ENCODE results near the gene TFEB. TPM values are rescaled to one million over a fixed set of nuclear protein-coding genes. Genes with fewer than 3 reads are reported as not detected.

The TFEB gene
- total RNA-seq, 3 donors from 2014 or later (not counting 1 experiment from before 2014, with no cell fraction given): 56.0 to 66.7 (median 66.2) TPM

DNA sequence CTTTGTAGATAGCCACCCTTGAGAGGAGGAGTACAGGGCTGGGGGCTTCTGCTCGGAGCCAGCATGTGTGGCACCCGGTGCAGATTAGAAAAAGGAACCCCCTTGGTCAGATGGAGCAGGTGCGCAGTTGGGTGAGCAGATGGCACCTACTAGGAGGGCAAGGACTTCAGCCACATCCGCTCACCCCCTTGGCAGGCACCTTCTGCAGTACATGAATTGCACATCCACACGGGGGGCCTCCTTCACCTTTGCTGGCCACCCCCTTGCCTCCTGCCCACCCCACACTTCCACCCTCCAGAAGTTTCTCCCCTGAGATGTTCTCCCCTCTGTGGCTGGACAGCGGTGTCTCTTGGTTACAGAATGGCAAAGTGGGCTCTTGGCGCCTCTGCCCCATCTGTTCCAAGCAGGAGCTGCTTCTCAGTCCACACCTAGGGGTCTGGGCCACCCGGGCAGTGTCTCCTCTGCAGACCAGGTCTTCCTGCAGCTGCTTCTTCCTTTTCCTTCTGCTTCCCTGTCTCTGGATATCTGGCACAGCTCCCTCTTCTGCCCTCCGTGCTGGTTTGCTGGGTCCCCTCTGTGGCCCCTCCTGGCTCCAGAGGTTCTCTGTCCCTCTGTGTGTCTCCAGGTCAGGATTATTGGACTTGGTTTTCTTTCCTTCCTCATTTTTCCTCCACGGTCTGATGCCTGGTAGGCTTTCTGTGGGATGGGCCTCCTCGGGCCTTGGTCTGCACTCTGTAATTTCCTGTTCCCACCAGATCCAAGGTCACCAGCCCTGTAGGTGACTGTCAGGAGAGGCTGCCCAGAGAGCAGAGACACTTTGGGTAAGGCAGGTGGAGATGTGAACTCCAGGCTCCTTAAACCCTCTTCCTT is 93.1 kb downstream of the TFEB start:
- Histone ChIP-seq H3K4me3 (ENCODE audit: low read length) (no peak overlapping the region), H3K4me1 (ENCODE audit: control insufficient read depth, insufficient read depth, low read length) (peaks cover 8% of the 10 kb centered on the region), H3K27ac (ENCODE audit: low read length) (no peak overlapping the region), H3K9me3 (ENCODE audit: control insufficient read depth, insufficient read depth, low read length) (no peaks in the 10 kb centered on the region), H3K27me3 (ENCODE audit: control insufficient read depth, insufficient read depth, low read length) (peaks cover 19% of the 10 kb centered on the region), H3K36me3 (ENCODE audit: control insufficient read depth, insufficient read depth, low read length) (no peaks in the 10 kb centered on the region)
- no peak for ATAC-seq
- Mint-ChIP-seq H3K4me1 (peaks cover 0 to 9% of the 10 kb centered on the region in 2 donors), H3K27ac (no peak overlapping the region), H3K4me3 (no peak overlapping the region), H3K27me3 (ENCODE audit: low read depth in 2 of 2) (peaks cover 32 to 54% of the 10 kb centered on the region in 2 donors), H3K36me3 (no peaks in the 10 kb centered on the region), H3K9me3 (no peaks in the 10 kb centered on the region)
- 74% methylated on average over 11 of the region's 11 CpGs for WGBS (ENCODE audit: insufficient coverage)
- intact Hi-C loops (cut with micrococcal nuclease): no loop called here
- TF ChIP-seq, protein P1, sequence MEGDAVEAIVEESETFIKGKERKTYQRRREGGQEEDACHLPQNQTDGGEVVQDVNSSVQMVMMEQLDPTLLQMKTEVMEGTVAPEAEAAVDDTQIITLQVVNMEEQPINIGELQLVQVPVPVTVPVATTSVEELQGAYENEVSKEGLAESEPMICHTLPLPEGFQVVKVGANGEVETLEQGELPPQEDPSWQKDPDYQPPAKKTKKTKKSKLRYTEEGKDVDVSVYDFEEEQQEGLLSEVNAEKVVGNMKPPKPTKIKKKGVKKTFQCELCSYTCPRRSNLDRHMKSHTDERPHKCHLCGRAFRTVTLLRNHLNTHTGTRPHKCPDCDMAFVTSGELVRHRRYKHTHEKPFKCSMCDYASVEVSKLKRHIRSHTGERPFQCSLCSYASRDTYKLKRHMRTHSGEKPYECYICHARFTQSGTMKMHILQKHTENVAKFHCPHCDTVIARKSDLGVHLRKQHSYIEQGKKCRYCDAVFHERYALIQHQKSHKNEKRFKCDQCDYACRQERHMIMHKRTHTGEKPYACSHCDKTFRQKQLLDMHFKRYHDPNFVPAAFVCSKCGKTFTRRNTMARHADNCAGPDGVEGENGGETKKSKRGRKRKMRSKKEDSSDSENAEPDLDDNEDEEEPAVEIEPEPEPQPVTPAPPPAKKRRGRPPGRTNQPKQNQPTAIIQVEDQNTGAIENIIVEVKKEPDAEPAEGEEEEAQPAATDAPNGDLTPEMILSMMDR (IDR thresholded peaks at IDR 0.05): no peak
- DNase-seq: no peak

DNA sequence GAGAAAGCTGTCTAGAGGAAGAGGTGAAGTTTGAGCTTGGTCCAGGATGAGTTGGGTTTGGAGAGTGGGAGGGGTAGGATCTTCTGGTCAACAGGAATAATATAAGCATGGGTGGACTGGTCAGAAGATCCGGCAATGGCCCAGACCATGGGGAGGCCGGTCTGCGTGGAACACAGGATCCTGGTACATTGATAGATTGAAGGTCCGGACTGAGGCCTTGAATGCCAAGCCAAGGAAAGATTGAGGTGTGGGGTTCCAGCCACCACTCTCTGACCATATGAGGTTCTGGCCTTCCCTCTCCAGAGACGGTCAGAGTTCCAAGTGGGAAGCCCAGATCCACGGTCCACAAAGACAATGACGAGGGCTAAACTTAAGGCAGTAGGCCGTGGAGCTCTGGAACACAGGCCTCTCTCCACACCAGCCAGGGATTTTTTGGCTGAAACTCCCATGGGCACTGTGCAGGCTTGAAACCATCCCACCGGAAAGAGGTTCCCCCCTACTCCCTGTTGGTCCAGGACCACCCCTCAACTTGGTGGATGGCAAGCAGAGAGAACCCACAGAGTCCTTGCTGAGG is 94.0 kb downstream of the TFEB start:
- no peaks in the 10 kb centered on the region for H3K9me3 ChIP-seq (ENCODE audit: control insufficient read depth, insufficient read depth, low read length)
- H3K27me3 ChIP-seq (ENCODE audit: control insufficient read depth, insufficient read depth, low read length): peaks cover 25% of the 10 kb centered on the region
- H3K27ac ChIP-seq (ENCODE audit: low read length): no peak overlapping the region
- Mint-ChIP-seq H3K4me1 (peaks cover 0 to 9% of the 10 kb centered on the region in 2 donors), H3K36me3 (no peaks in the 10 kb centered on the region), H3K27me3 (ENCODE audit: low read depth in 2 of 2) (peaks cover 36 to 58% of the 10 kb centered on the region in 2 donors), H3K9me3 (no peaks in the 10 kb centered on the region), H3K4me3 (no peak overlapping the region), H3K27ac (no peak overlapping the region)
- H3K4me3 ChIP-seq (ENCODE audit: low read length): no peak overlapping the region
- H3K4me1 ChIP-seq (ENCODE audit: control insufficient read depth, insufficient read depth, low read length): peaks cover 10% of the 10 kb centered on the region
- 83% methylated on average over 9 of the region's 9 CpGs for WGBS (ENCODE audit: insufficient coverage)
- ATAC-seq: no peak
- H3K36me3 ChIP-seq (ENCODE audit: control insufficient read depth, insufficient read depth, low read length): no peaks in the 10 kb centered on the region
- DNase-seq: no peak
- TF ChIP-seq, protein P1 (IDR thresholded peaks at IDR 0.05): no peak
- intact Hi-C loops (cut with micrococcal nuclease): no loop called here

DNA sequence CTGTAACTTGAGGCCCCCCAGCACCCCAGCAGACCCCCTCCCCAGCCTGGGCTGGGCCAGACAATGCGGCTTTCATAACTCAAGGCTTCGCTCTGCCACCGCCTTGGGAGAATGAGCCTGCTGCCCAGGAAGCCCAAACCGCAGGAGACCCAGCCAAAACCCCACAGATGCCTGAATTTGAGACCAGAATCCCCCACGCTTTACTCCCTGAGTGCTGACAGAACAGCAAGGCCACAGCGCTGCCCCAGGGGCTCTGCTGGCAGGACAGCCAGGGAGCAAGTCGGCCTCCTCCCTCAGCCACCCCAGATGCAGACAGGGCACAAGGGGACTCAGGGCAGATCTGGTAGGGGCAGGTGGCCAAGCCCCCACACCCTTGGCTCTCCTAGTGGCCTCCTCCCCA is 95.0 kb downstream of the TFEB start:
- Mint-ChIP-seq H3K36me3 (no peaks in the 10 kb centered on the region), H3K27me3 (ENCODE audit: low read depth in 2 of 2) (peaks cover 41 to 57% of the 10 kb centered on the region in 2 donors), H3K4me1 (peaks cover 0 to 10% of the 10 kb centered on the region in 2 donors), H3K9me3 (no peaks in the 10 kb centered on the region), H3K4me3 (no peak overlapping the region), H3K27ac (no peak overlapping the region)
- no peaks in the 10 kb centered on the region for H3K9me3 ChIP-seq (ENCODE audit: control insufficient read depth, insufficient read depth, low read length)
- no peak overlapping the region for H3K4me3 ChIP-seq (ENCODE audit: low read length)
- H3K36me3 ChIP-seq (ENCODE audit: control insufficient read depth, insufficient read depth, low read length): no peaks in the 10 kb centered on the region
- 92% methylated on average over 7 of the region's 7 CpGs for WGBS (ENCODE audit: insufficient coverage)
- H3K4me1 ChIP-seq (ENCODE audit: control insufficient read depth, insufficient read depth, low read length): peaks cover 12% of the 10 kb centered on the region
- intact Hi-C loops (cut with micrococcal nuclease): no loop called here
- H3K27ac ChIP-seq (ENCODE audit: low read length): no peak overlapping the region
- ATAC-seq (no peak), DNase-seq (no peak)
- H3K27me3 ChIP-seq (ENCODE audit: control insufficient read depth, insufficient read depth, low read length): peaks cover 25% of the 10 kb centered on the region
- TF ChIP-seq, protein P1 (IDR thresholded peaks at IDR 0.05): no peak

All from natural killer cell (primary cell).